EH (cell line): ENCODE data around the gene PTGDS.

Experiments
- DNase-seq: peaks from one replicate; pipeline ENCODE4 v3.0.0-alpha.2; 2015; ENCODE audit warnings: low read depth

PTGDS gene

DNA sequence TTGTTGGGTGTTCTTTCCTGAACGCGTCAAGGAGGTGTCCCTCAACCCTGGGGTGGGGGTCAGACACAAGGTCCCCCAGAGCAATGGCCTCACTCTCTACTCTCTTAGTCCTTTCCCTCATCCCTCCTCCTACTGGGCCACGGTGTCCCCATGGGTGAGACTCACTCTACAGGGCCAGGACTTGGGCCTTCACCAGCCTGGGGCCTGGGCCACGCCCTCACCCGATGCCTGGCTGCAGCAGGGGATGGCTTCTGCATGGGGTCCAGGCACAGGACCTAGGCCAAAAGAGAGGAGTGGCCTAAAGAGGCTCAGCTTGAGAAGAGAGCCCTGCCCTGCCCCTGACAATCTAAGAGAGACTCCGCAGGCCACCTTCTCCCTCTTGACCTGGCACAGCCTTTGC is 19.4 kb upstream of the PTGDS start:
- no peak for DNase-seq

DNA sequence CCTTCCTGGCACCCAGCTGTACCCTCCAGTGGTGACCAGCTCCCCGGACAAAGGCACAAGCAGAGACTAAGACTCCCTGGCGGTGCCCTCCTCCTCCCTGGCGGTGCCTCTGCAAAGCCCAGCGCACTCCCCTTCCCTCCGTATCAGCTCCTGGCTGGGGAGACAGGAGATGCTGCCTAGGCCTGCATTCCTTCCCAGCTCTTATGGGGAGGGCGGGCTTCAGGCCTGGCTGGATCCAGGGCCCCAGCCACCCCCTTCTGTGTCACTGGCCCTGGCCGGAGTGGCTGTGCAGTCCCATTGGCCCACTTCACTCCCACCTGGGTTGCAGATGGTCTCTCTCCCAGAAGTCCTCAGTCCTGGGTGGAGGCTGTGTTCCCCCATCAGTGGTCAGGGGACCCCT is 18.8 kb upstream of the PTGDS start:
- DNase-seq: no peak

DNA sequence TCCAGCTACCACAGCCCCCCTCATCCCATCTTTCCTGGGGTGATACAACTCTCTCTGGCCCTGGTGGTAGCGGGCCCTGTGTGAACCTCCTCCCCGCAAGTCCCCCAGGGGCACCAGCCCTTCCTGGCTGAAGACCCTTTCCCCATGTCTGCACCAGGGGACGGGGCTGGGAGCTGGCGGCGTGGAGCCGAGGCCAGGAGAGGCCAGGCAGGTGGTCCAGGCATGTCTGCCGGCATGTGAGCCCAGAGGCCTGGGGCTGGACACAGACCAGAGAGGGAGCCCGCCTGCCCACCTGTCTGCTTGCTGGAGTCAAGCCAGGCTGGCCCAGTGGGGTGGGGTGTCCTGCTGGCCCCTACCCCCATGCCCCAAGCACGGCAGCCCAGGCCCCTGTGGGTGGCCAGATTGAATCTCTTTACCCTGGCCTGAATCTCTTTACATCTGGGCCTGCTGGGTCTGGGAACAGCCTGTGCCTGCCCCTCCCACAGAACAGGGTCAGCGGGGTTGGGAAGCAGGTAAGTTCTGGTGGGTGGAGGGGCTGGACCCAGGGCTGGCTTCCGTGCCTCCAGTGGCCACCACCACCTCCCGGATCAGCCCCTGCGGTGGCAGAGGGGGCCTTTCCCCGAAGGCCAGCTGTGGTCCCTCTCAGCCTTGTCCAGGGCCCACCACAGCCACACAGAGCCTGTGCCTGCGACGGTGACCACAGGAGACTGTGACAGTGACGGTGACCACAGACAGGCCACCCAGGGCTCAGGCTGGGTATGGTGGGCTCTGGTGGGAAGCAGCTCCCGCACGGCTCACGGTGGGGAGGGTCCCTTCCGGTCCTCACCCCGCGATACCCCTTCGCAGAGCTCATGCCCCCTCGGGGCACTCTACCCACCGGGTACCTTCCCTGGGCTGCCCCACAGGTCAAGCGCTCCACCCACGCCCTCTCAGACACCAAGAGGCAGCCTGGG is 18.1 kb upstream of the PTGDS start:
- DNase-seq: no peak

DNA sequence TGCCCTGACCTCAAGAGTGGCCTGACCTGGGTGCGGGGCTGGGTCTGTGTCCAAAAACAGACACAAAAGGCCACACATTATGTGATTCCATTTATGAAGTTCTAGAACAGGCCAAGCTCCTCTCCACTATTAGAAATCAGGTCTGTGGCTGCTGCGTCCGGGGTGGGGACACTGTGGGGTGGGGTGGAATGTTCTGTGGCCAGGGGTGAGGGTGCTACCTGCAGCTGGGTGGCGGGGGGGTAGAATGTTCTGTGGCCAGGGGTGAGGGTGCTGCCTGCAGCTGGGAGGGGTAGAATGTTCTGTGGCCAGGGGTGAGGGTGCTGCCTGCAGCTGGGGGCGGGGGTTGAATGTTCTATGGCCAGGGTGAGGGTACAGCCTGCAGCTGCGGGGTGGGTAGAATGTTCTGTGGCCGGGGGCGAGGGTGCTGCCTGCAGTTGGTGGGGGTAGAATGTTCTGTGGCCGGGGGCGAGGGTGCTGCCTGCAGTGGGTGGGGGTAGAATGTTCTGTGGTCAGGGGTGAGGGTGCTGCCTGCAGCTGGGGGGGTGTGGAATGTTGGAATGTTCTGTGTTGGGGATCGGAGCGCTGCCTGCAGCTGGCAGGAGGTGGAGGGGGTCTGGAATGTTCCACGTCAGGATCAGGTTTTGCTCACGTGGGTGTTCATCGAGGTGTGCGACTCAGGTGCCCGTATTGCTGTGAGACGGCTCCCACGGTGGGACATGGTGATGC is 16.9 kb upstream of the PTGDS start:
- no peak for DNase-seq

DNA sequence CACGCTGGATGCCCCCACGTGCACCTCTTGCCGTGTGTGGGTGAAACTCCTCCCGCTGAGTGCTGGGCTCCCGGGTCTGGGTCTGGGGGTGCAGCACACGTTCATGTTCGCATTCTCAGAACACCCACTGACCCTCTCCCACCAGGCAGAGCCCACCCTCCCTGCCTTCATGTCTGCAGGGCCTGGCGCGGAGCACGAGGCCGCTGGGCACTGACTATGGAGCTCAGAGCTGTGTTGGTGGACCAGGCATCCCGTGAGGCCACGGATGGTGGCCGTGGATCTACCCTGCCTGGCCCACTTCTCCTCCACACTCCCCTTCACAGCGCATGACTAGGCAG is 16.4 kb upstream of the PTGDS start:
- DNase-seq: no peak

DNA sequence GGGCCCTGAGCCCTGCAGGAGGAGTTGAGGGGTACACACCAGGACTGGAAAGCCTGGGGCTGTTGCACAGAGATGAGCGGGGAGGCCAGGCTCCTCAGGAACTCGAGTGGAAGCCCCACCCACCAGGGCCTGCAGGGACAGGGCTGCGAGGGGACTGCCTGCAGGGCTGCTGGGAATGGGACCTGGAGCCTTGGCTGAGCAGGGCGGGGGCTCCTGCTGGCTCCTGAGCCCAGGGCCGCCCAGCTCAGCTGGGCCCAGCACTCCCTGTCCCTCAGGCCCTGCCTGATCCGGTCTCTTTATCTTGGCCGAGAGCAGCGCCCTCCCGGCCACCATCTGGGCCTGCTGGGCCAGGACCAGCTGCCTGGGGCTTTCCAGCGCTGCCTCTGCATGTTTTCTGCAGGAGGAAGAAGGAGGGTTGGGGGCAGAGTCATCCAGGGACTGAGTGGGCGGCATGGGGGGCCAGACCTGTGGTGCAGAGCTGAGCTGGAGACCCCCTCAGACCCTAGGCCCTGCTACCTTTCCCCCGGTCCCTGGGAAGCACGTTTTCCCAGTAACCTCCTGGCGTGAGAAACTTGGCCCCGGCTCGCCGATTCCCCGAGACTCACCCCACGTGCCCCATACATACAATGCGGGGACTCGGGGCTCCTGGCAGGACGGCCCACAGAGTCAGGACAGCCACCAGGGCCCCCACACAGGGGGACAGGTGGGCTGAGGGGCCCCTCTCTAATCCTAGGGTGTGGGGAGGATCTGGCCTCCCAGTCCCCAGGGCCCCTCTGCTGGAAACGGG is 15.8 kb upstream of the PTGDS start:
- DNase-seq: no peak

DNA sequence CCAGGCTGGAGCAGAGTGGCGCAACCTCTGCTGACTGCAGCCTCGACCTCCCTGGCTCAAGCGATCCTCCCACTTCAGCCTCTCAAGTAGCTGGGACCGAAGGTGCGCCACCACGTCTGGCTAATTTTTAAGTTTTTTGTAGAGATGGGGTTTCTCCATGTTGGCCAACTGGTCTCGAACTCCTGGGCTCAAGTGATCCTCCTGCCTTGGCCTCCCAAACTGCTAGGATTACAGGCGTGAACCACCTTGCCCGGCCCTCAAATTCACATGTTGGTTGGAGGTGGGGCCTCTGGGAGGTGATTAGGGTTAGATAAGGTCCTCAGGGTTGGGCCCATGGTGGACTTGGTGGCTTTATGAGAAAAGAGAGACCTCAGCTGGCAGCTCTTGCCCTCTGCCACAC is 15.1 kb upstream of the PTGDS start:
- no peak for DNase-seq

DNA sequence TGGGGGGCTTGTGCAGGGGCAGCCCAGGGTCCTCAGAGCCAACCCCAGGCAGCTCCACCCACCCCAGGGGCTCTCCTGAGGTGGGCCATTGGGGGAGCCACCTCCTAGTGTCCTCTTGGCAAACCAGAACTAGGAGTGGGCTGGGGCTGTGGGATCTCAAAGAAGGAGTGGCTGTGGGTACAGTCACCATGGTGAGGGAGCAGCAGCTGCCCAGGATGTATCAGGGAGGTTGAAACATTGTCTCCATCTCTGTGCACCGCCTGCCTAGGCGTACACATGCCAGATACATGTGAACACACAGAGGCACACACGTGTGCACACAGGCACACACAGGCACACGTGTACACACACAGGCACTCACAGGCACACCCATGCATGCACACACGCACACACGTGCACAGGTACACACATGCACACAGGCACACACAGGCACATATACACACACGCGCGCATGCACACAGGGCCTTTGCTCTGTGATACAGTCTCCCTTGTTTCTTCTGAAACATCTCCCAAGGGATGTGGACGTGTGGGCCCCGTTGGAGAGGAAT is 14.5 kb upstream of the PTGDS start:
- no peak for DNase-seq

DNA sequence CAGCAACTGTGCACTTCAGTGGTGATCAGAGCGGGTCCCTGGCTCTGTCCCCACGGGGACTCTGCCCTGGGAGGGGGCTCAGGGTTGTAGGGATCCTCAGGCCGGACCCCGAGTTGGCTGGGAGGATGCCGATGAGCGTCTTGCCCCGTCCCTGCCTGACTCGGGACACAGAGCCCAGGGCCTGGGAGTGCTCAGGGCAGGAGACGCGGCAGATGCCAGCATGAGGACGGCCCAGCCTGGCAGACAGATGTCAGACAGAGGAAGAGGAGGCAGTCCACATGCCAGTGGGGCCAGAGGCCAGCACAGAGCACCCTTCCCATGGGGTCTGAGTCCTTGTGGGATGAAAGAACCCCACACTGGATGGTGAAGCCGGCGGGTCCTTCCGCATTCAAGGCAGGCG is 14.0 kb upstream of the PTGDS start:
- DNase-seq: no peak

DNA sequence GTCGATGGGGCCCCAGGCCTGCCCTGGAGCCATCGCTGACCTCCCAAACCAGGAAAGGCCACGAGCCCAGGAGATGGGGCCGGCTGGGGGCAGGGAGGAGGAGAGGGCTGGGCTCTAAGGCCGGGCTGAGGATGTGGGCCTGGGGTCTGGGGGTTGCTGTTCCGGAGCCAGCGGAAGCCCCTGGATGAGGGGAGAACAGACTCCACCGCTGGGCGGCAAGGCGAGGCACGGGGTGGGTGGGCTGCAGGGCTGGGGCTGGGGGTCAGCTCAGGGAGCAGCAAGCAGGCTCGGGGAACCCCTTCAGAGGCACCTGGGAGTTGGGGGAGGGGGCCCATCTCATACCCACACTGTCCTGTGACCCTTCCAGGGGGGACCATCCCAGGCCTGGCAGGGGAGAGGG is 13.6 kb upstream of the PTGDS start:
- no peak for DNase-seq

DNA sequence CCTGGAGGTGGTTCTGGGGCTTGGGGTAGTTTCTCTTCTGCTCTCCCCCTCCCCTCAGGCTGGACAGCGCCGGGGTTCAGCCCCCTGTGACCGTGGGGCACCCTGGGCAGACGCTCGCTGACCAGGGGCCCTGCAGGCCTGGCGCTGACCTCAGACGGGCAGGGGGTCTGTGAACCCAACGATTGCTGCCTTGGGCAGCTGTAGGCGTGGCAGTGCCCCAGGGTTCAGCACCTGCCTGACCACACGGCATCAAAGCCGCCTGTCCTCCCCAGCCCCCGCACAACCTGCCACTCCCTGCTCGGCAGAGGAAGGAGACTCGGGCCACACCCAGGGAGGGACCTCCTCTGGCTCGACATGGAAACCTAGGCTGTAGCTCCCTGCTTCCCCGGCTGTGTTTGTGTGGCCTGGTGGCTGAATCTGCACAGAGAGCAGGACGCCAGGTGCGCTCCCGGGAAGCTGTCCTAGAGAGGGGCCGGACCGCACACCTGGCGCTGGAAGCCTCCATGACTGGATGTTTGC is 13.1 kb upstream of the PTGDS start:
- DNase-seq: no peak

DNA sequence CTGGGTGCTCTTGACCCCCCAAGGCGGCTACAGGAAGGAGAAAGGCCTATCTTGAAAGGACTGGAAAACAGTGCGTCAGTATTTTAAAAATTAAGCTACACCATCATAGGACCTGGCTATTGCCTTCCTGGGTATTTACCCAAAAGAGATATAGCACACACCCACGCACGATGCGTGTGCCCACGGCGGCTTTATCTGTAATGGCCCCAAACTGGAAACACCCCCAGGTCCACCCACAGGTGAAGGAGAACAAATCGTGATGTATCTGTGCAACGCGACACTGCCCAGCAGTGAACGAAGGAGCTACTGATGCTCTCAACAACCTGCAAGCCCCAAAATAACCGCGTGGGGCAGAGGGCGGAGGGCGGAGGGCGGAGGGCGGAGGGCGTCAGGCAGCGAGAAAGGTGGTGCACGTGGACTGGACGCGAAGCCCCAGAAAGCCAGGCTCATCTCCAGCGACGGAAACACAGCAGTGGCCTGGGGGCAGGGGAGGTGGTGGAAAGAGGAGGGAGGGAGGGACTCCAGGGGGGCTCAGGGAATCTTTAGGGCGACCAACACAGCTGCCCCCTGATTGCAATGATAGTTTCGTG is 12.4 kb upstream of the PTGDS start:
- DNase-seq: no peak

DNA sequence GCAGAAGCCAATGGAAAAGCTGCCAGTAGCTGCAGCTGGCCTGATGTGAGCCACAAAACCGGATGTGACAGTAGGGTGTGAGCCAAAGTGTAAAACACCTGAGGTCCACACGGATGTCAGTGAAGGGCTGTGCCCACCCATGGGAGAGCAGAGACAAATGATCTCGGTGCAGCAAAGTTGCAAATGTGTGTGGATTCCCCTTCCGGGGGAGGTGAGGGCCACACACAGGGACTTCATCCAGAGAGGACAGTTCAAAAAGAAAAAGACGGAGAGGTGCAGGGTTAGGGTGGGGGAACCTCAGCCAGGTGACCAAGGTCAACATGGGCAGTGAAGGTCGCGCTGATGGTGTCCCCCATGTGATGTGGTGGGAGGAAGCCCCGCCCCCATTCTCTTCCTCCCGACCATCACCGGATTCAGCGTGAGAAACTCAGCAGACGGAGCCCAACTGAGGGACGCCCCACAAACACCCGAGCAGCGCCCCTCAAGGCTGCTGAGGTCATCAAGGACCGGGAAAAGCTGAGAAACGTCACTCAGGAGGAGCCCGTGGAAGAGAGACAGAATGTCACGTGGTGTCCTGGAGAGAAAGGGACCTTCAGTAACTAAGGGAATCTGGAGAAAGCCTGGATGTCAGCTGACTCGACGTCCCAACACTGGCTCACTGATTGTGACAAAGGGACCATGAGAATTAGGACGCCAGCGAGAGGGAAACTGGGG is 11.4 kb upstream of the PTGDS start:
- DNase-seq: peak; percentile 21

DNA sequence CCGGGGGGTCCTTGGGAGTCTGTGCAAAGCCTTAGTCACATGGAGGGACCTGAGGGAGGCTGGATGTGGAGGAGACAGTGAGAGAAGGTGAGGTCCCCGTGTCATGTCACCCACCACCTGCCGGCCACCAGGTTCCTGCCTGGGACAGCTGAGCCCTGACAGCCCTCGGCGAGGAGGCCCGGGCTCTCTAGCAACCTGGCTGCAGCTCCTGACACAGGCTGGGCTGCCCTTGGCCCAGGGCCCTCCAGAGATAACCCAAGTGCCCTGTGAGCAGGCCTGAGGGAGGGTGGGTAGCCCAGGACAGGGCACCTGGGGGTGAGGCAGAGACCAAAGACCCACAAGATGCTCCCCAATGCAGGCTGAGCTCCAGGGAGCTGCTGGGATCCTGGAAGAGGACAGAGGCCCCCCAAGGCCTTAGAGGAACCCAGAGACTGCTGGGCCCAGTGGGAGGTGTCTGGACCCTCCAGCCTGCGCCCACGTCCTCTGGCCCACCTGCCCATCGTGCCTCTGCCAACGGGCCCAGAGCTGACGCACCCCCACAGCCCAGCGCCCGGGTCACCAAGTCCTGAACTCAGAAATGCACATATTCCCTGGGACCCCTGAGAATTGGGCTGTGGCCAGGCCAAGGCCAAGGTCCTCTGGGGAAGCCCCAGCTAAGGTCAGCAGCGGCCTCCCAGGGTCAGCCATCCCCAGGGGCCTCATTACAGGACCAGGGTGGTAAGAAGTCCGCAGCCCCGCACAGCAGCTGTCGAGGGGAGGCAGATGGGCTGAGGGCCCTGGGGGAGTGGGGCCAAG is 8.8 kb upstream of the PTGDS start:
- DNase-seq: no peak

DNA sequence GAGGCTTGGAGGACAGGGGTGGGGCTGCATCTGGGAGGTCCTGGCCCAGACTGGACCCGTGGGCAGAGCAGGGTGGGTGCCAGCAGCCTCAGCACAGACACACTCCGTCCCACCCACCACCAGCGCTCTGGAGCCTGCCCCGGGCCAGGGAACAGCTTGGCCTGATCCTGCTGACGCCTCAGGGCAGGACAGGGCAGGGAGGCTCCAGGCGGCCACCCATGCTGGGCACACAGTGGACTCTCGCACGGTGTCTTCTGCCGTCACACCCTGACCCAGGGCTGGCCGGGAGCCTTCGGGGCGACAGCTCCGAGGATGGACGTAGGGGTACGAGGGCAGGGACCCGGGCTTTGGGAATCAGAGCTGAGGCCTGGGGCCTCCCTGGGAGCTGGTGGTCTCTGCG is 8.2 kb upstream of the PTGDS start:
- no peak for DNase-seq

DNA sequence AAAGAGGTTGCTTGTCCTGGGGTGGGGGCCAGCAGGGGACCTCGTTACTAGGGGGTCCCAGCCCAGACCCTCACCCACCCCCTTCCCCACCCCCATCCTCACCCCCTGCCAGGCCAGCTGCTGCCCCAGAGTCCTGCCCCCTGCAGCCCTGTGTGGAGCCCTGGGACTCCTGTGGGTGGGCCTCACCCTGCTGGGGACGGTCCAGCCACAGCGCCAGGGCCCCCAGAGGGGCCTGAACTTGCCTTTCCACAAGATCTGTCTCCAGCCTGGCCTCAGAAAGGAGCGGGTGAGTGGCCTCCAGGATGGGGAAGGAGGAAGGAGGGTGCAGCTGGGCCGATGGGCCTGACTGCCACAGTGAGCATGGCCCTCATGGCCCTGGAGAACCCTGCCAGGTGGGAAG is 7.5 kb upstream of the PTGDS start:
- no peak for DNase-seq

DNA sequence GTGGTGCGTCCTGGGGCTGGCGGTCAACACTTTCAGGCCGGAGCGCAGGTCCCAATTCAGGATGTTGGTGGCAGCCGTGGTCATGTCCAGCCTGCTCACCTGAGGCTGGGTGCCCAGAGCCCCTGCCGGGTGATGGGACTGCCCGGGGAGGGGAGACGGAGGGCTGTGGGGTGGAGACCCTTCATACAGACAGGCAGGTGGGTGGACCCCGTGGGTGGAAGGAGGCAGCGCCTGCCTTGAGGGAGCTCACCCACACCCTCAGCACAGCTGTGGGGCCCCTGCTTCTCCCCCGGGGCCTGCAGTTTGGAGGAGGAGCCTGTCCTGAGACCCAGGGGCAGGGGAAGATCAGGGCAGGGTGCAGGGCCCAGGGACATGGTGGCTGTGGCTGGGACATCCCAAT is 6.9 kb upstream of the PTGDS start:
- DNase-seq: no peak

DNA sequence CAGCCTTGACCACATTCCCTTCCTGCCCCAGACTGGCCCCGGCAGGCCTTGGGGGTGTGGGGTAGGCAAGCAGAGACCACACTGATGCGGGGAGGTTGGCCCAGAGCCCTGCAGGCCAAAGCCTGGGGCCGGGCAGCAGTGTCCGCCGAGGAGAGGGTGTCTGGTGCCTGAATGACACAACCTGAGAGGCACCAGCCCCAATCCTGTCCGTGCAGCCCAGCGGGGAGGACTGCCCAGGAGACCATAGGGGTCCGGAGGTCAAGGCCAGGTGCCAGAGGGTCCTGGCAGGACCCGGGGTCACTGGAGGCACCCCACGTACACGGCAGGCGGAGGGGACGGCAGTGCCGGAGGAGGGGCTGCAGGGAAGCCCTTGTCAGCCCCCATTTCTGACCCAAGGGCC is 5.6 kb upstream of the PTGDS start:
- DNase-seq: no peak

DNA sequence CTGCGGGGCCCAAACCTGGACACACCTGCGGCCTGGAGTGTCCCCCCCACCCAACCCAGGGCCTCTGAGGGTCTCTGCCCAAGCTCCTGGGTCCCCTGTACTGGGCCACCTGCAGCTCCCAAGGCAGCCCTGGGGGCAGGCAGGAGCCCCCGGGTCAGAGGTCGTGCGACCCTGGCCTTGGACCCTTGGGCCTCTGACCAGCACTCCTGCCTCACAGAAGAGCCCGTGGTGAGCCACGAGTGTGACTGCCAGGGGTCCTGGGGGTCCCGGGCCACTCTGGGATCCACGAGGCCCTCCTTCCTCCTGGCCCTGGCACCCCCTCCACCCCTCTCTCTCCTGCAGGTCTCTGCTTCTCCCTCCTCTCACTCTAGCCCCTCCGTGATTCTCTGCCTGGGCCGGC is 5.0 kb upstream of the PTGDS start:
- no peak for DNase-seq

DNA sequence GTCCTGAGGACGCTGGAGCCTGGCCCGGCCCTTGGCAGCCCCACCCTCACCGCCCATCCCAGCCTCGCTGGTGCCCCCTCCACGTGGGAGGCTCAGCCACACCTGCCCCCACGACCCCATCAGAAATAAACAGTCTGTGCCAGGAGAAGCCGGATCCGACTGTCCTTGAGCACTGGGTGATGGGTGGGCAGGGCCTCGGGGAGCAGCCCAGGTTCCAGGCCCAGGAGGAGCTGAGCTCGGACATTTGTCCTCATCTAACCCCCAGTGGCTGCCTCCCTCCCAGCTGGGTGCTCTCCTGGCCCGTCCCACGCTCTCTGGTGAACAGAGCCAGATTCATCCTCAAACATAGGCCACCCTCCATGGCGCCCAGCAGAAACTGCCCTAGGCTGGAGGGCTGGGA is 4.6 kb upstream of the PTGDS start:
- no peak for DNase-seq
